Neural crest cell (in vitro differentiated cells): ENCODE data around the gene HOXC11. TPM values are rescaled to one million over a fixed set of nuclear protein-coding genes. Genes with fewer than 3 reads are reported as not detected.

Source experiments
- DNase-seq: peaks from one replicate; pipeline ENCODE4 v3.0.0; 2021; ENCODE audit warnings: low read depth, mixed read lengths, low spot score
- H3K27ac Mint-ChIP-seq: one replicate; pipeline ENCODE4 v1.8.0; 2021; ENCODE audit warnings: mild to moderate bottlenecking, mixed read lengths; ENCODE audit not compliant: unreplicated experiment
- H3K27me3 Mint-ChIP-seq: 2 replicates; pipeline ENCODE4 v1.8.0; 2021; ENCODE audit warnings: low read depth, mild to moderate bottlenecking, mixed read lengths
- H3K36me3 Mint-ChIP-seq: 2 replicates; pipeline ENCODE4 v1.8.0; 2021; ENCODE audit warnings: low read depth, mild to moderate bottlenecking, mixed read lengths
- H3K4me1 Mint-ChIP-seq: 2 replicates; pipeline ENCODE4 v1.8.0; 2021; ENCODE audit warnings: mixed read lengths
- H3K4me3 Mint-ChIP-seq: one replicate; pipeline ENCODE4 v1.8.0; 2021; ENCODE audit warnings: mild to moderate bottlenecking, mixed read lengths
- H3K9me3 Mint-ChIP-seq: 2 replicates; pipeline ENCODE4 v1.8.0; 2021; ENCODE audit warnings: mixed read lengths
- CTCF ChIP-seq: fragments of 200-600 bp; sonication (generic); conservative IDR thresholded peaks from 2 replicates; pipeline ENCODE4 v1.5.0; 2021; ENCODE audit warnings: antibody characterized with exemption, mild to moderate bottlenecking
- microRNA-seq: library from miRNA; unstranded; fragments of <30 nt; microRNA quantifications from one replicate; pipeline ENCODE4, GENCODE V29; 2020
- total RNA-seq: library from RNA; stranded (reverse); gene quantifications from 2 replicates; pipeline ENCODE4 v1.2.1, GENCODE V29; 2021

Gene HOXC11
- total RNA-seq, 1 donor from 2014 or later = not detected

- TF ChIP-seq CTCF = no peak
- H3K4me1 Mint-ChIP-seq = peaks cover 8% of the 10 kb centered on the region
- no peaks in the 10 kb centered on the region for H3K9me3 Mint-ChIP-seq
- H3K27me3 Mint-ChIP-seq = peaks cover 100% of the 10 kb centered on the region
- DNase-seq = no peak
- H3K36me3 Mint-ChIP-seq = peaks cover 3% of the 10 kb centered on the region
- H3K4me3 Mint-ChIP-seq = peak overlapping the region; percentile 75
- H3K27ac Mint-ChIP-seq = no peak overlapping the region
These were observed 53.9 kb downstream of the HOXC11 start for GRCh38 chr12:54026640-54027441.

Small RNA genes within 50 kb of the gene (microRNA-seq; reads per million reads assigned to microRNA genes)
- gene MIR196A2 = 762 reads per million, percentile 78 among the genes with 10 or more reads in this experiment

Other genes starting within 250 kb of the HOXC11 start
- 32.0 and 34.0 TPM in 2 replicates for gene CALCOCO1, start 245.7 kb upstream of the HOXC11 start, total RNA-seq
- gene CISTR, start 221.1 kb upstream of the HOXC11 start, total RNA-seq = 0.61 TPM in 1 of 2 replicates, not detected in the other
- not detected in 2 replicates for gene HOXC13, start 34.3 kb upstream of the HOXC11 start, total RNA-seq
- gene HOXC12, start 18.2 kb upstream of the HOXC11 start, total RNA-seq = not detected in 2 replicates
- gene HOTAIR, start 1.8 kb downstream of the HOXC11 start, total RNA-seq = not detected in 2 replicates
- gene HOXC10, start 12.0 kb downstream of the HOXC11 start, total RNA-seq = 1.8 TPM in 2 replicates
- gene HOXC9, start 27.0 kb downstream of the HOXC11 start, total RNA-seq = 5.6 and 6.3 TPM in 2 replicates
- gene HOXC8, start 35.9 kb downstream of the HOXC11 start, total RNA-seq = 4.5 and 4.8 TPM in 2 replicates
- gene HOXC6, start 55.3 kb downstream of the HOXC11 start, total RNA-seq = 10.7 and 11.0 TPM in 2 replicates
- gene HOXC5, start 59.9 kb downstream of the HOXC11 start, total RNA-seq = 3.5 and 3.8 TPM in 2 replicates
- gene HOXC4, start 80.7 kb downstream of the HOXC11 start, total RNA-seq = 5.6 and 8.3 TPM in 2 replicates
- 36.9 and 38.6 TPM in 2 replicates for gene SMUG1, start 215.9 kb downstream of the HOXC11 start, total RNA-seq